KOPT-K1 (cell line): ENCODE data around the gene GUCY1A1.

ENCODE experiments used
- H3K27ac ChIP-seq: fragments of 200-600 bp; sonication (generic); 2 replicates; pipeline ENCODE4 v1.5.1; 2016; ENCODE audit warnings: antibody characterized with exemption, mild to moderate bottlenecking, low read depth, low read length; ENCODE audit not compliant: poor library complexity, severe bottlenecking
- H3K36me3 ChIP-seq: fragments of 200-600 bp; sonication (generic); 2 replicates; pipeline ENCODE4 v1.5.1; 2017; ENCODE audit warnings: antibody characterized with exemption, mild to moderate bottlenecking, low read length, moderate library complexity; ENCODE audit not compliant: insufficient read depth
- H3K9me3 ChIP-seq: fragments of 200-600 bp; sonication (generic); 2 replicates; pipeline ENCODE4 v1.5.1; 2017; ENCODE audit warnings: antibody characterized with exemption, low read length, mild to moderate bottlenecking; ENCODE audit not compliant: insufficient read depth, poor library complexity, severe bottlenecking

Gene GUCY1A1

DNA sequence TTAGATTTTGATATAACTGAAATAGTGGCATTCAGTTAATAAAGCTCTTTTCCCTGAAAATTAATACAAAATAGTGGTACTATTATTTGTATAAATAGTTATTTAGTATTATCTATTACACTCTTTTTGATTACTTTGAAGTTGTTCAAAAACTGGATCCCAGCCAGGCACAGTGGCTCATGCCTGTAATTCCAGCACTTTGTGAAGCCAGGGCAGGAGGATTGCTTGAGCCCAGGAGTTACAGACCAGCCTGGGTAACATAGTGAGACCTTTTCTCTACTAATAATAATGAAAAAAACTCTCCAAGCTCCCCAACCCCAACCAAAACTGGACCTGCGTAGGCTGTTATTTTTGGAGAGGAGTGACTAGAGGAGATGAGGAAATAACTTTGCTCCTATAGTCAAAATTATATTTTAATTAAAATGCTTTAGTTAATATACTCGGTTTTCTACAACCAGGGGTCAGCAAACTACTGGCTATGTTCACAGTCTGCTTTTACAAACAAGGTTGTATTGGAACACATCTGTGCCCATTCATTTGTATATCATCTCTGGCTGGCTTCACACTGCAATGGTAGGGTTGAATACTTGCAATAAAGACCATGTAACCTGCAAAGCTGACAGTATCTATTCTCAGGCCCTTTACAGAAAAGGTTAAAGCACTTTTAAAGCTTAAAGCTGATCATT lies 27.6 kb downstream of the GUCY1A1 start:
- Histone ChIP-seq H3K9me3 (no peaks in the 10 kb centered on the region), H3K27ac (no peak overlapping the region), H3K36me3 (0 out of 2 replicates have a peak, but pooled peaks cover 6% of the 10 kb centered on the region)

DNA sequence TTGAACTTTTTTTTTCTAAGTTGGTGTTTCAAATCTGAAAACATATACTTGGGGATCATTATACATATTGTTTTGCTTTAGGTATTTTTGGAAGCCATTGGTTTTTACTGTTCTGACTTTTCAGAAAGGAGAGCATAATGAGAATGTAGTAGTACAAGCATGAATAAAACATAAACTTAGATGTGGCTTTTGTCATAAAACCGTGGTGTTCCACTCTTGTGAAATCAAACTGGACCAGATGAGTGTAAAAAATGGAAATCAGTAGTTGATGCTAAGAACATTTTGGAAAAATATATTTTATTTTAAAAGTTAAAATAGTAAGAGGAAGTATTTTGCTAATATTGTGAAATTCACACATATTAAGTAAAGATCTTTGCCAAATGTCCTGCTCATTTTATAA lies 29.6 kb downstream of the GUCY1A1 start:
- Histone ChIP-seq H3K36me3 (0 out of 2 replicates have a peak, but pooled peaks cover 6% of the 10 kb centered on the region), H3K27ac (no peak overlapping the region), H3K9me3 (no peaks in the 10 kb centered on the region)

DNA sequence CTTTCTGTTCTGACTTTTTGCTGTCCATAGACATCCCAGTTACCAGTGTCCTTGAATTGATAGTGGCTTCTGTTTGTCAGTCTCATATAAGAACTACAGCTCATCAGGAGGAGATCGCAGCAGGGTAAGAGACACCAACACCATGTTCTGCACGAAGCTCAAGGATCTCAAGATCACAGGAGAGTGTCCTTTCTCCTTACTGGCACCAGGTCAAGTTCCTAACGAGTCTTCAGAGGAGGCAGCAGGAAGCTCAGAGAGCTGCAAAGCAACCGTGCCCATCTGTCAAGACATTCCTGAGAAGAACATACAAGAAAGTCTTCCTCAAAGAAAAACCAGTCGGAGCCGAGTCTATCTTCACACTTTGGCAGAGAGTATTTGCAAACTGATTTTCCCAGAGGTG lies 30.1 kb downstream of the GUCY1A1 start:
- H3K36me3 ChIP-seq = 0 out of 2 replicates have a peak, but pooled peaks cover 6% of the 10 kb centered on the region
- no peaks in the 10 kb centered on the region for H3K9me3 ChIP-seq
- H3K27ac ChIP-seq = no peak overlapping the region

DNA sequence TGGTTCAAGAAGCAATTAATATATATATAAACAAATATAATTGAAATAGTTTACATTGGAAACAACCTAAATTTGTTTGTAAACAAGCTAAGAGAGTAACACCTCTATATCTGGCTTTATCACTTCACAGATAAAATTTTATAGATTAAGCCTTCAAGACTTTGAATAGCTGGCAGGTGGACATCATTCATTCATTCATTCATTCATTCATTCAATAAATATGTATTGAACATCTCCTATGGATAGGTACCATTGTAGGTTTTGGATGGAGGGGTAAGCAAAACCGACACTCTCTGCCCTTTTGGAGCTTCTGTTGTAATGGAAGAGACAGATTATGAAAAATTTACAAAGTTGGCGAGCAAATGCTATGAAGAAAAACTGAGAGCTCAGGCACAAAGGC lies 35.2 kb downstream of the GUCY1A1 start:
- no peak overlapping the region for H3K27ac ChIP-seq
- H3K9me3 ChIP-seq = no peaks in the 10 kb centered on the region
- 0 out of 2 replicates have a peak, but pooled peaks cover 6% of the 10 kb centered on the region for H3K36me3 ChIP-seq

DNA sequence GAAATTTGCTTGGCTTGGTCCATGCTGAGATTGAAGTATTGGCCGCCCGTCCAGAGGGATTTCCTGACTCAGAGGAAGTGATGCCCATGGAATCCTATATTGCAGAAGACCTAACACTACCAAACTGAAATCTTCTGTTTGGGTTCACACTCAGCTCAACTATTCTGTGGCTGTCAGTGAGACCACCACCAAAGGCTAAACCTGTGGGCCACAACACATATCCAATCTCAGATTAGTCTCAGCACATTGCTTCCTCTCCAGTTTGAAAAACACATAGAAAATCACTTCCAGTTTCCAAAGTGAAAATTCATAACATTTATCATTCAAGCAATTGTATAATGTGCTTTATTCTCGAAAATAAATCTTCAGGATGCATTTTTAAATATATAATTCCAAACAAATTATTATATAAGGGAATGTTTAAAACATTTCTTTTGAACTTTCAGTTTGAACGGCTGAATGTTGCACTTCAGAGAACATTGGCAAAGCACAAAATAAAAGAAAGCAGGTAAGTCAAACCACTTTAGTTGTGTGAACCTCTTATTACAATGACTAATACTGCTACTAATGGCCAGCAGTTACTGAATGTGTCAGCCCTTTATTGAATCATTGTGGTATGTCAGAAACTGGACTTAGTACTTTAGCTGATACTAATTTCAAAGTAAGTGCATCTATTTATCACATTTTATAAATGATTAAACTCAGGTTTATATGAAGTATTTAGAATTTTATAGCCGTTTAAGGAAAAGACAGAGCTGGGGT lies 37.0 kb downstream of the GUCY1A1 start:
- Histone ChIP-seq H3K27ac (no peak overlapping the region), H3K9me3 (no peaks in the 10 kb centered on the region), H3K36me3 (no peaks in the 10 kb centered on the region)

DNA sequence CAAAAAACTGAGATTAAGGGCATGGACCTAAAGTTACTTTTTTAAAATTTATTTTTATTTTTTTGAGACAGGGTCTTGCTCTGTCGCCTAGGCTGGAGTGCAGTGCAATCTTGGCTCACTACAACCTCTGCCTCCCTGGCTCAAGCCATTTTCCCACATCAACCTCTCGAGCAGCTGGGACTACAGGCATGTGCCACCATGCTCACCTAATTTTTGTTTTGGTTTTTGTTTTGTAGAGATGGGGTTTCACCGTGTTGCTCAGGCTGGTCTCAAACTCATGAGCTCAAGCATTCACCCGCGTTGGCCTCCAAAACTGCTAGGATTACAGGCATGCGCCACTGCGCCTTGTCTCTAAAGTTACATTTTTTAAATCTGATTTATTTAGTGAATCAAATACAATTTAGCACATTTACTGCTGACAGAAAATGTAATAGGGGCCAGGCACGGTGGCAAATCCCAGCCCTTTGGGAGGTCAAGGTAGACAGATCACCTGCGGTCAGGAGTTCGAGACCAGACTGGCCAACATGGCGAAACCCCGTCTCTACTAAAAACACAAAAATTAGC lies 38.3 kb downstream of the GUCY1A1 start:
- H3K27ac ChIP-seq = no peak overlapping the region

DNA sequence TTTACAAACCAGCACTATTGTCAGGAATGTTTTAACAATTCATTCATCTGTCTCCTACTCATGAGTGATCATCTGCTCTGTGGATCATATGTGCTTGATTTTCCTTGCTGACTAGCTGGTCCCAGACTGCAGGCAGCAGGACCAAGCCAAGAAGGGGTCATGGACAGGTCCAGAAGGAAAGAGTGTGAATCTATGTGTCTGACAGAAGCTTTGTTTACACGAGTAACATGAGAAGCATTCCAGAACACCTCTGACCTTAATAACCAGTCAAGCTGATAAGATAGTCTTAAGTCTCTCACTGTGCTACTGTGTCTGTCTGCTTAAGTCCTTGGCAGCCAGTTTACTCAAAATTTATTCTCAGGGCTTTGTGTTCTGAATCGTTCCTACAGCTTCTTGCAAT lies 39.0 kb downstream of the GUCY1A1 start:
- H3K27ac ChIP-seq = no peak overlapping the region
- 0 out of 2 replicates have a peak, but pooled peaks cover 2% of the 10 kb centered on the region for H3K36me3 ChIP-seq
- H3K9me3 ChIP-seq = no peaks in the 10 kb centered on the region

More for the DNA sequence above, 38.3 kb downstream of the GUCY1A1 start:
- no peaks in the 10 kb centered on the region for H3K9me3 ChIP-seq
- H3K36me3 ChIP-seq = no peaks in the 10 kb centered on the region

DNA sequence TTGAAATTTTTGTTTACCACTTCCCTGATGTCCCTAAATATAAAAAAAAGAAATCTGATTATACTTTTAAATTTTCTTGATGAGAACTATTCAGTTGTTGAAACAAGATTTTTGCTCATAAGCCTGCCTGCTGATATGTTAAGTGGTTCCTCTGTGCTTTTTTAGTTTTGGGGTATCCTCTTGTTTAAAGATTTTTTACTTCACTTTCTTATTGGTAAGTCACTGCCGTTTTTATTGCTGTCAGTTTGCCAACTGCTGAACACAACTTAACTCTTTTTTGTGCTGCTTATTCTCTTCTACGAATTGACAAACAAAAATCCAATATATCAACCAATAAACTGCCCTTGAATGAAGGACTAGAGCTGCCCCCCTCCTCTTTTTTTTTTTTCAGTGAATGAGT lies 39.5 kb downstream of the GUCY1A1 start:
- no peaks in the 10 kb centered on the region for H3K9me3 ChIP-seq
- H3K36me3 ChIP-seq = 0 out of 2 replicates have a peak, but pooled peaks cover 7% of the 10 kb centered on the region
- H3K27ac ChIP-seq = no peak overlapping the region

DNA sequence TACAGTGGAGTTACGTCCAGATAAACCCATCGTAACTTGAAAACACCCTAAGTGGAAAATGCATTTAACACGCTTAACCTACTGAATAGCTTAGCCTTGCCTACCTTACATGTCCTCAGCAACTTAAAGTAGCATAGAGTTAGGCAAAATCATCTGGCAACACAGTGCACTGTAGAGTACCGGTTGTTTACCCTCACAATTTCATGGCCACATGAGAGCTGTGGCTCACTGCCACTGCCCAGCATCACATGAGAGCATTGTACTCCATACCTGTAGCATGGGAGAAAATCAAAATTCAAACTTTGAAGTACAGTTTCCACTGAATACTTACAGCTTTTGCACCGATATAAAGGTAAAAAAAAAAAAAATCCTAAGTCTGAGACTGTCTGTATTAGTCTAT lies 40.6 kb downstream of the GUCY1A1 start:
- H3K27ac ChIP-seq = no peak overlapping the region
- H3K9me3 ChIP-seq = no peaks in the 10 kb centered on the region
- 0 out of 2 replicates have a peak, but pooled peaks cover 7% of the 10 kb centered on the region for H3K36me3 ChIP-seq

DNA sequence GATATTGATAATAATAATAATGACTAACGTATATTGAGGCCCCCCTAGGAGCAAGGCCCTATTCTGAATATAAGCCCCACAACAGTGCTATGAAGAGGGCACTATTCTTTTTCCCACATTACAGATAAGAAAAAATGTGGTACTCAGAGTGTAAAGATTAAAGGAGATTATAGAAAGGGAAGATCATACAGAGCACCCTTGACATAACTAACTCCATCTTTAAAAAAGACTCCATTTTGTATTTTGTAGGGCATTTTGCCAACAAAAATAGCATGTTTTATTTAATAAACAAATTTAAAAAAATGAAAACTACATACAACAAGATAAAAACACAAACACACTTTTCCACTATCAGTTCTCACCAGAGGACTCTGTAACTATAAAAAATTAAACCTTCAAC lies 42.1 kb downstream of the GUCY1A1 start:
- H3K9me3 ChIP-seq = no peaks in the 10 kb centered on the region
- no peak overlapping the region for H3K27ac ChIP-seq
- H3K36me3 ChIP-seq = peaks cover 16% of the 10 kb centered on the region

DNA sequence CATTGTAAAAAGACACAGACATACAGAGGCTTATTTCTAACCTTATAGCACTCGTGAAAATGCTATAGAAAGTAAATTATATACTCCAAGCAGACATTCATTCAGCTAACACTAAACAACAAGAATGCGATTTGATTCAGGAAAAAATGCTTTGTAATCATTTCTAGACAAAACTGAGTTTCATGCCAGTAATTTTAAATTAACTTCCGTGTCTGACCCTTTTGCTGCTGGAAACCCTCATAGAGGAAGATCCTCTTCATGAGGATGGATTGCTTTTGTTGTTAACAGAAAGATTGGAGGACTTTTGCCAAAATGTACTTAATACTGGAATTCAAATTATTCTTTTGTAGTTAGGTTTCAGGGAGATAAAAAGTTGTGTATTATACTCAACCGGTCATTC lies 43.3 kb downstream of the GUCY1A1 start:
- Histone ChIP-seq H3K36me3 (peaks cover 16% of the 10 kb centered on the region), H3K9me3 (no peaks in the 10 kb centered on the region), H3K27ac (no peak overlapping the region)

DNA sequence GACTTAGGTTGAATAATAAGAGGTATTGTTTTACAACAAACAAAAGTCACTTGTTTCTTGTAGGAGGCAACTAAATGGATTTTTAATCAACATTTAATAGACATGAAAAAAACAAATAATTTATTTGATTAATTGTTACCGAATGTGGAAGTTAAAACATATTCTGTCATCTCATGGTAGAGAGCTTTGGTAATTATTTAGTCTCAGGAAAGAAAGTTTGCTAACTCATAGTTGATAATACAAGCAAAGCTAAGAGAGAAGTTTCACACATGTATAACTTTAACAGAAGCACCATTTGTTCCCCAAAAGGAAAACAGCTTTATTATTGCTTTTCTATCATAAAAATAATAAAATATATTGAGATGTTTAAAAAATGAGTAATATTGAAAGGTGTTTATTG lies 44.9 kb downstream of the GUCY1A1 start:
- Histone ChIP-seq H3K36me3 (peaks cover 16% of the 10 kb centered on the region), H3K9me3 (no peaks in the 10 kb centered on the region), H3K27ac (no peak overlapping the region)

DNA sequence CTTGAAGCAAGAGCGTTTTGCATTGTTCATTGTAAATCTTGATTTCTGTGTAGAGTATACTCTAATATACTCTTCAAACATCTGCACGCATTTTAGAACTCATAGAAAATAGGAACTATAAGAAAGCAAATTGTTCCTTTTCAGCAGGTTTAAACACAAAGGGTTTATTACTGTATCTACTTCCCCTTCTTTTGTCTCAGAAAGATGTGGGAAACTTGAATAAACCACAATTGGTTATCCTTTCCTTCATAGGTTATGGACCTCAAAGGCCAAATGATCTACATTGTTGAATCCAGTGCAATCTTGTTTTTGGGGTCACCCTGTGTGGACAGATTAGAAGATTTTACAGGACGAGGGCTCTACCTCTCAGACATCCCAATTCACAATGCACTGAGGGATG lies 46.2 kb downstream of the GUCY1A1 start:
- Histone ChIP-seq H3K27ac (no peak overlapping the region), H3K36me3 (peaks cover 16% of the 10 kb centered on the region)

DNA sequence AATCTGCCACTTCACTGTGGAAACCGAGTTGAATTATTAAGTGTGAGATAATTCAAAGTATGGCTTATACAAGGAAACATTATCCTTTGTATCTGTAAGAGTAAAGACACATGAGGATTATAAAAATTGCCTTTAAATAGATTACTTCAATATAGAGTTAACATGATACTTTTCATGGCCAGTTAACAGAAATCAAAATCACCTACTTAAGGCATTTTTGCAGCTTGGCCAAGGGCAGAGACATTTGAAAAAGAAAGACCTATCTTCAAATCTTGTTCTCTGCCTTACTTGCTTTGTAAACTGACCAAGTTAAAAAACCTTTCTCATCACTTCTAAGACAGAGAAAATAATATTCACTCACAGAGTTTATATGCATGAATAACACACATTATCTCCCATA lies 47.3 kb downstream of the GUCY1A1 start:
- no peaks in the 10 kb centered on the region for H3K9me3 ChIP-seq
- no peak overlapping the region for H3K27ac ChIP-seq
- peaks cover 20% of the 10 kb centered on the region for H3K36me3 ChIP-seq

More for the DNA sequence above, 46.2 kb downstream of the GUCY1A1 start:
- H3K9me3 ChIP-seq = no peaks in the 10 kb centered on the region

DNA sequence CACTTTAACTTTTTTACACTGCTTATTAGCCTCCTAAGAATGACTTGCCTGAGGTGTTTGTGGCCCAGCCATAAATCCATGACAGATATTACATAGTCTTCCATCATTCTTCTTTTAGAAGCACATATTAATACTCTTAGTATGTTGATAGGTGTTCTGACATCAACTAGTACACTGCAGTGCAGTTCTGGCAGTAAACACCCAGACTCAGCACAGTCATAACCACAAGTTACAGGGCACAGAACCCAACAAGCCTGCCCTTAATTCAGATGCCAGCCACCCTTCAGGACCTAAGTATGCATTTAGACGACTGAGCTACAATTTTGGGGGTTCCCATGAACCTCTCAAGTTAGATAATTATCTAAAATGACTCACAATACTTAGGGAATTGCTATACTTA lies 55.7 kb downstream of the GUCY1A1 start:
- Histone ChIP-seq H3K36me3 (peaks cover 24% of the 10 kb centered on the region), H3K9me3 (no peaks in the 10 kb centered on the region), H3K27ac (no peak overlapping the region)
